Astrocyte (in vitro differentiated cells and primary cell): ENCODE data around the gene ZNF70.

Experiments used
- EZH2 ChIP-seq: IDR thresholded peaks from 2 replicates; pipeline ENCODE4 v1.6.1; 2012; ENCODE audit warnings: mild to moderate bottlenecking, low read length, inconsistent platforms; ENCODE audit not compliant: insufficient read depth
- TF ChIP-seq, protein P1 (sequence below): IDR thresholded peaks from 2 replicates; pipeline ENCODE4 v1.5.1; 2011; ENCODE audit warnings: low read depth, mild to moderate bottlenecking, inconsistent platforms, low read length, moderate library complexity; ENCODE audit not compliant: insufficient read depth

DNA sequence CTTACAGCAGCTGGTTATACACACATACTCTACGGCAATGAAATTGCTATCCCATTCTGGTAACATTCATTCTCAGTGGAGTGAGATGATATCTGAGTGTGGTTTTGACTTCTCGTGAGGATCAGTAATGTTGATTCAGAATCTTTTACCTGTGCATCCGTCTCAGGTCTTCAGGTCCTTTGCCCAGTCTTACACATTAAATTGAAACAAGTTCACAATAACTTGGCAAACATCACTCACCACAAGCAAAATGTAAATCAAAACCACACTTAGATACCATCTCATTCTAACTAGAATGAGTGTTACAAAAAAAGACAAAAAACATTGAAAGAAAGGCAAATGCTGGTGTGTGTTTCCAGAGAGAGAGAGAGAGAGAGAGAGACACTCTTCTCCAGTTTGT lies 46.1 kb downstream of the ZNF70 start:
- TF ChIP-seq, protein P1, sequence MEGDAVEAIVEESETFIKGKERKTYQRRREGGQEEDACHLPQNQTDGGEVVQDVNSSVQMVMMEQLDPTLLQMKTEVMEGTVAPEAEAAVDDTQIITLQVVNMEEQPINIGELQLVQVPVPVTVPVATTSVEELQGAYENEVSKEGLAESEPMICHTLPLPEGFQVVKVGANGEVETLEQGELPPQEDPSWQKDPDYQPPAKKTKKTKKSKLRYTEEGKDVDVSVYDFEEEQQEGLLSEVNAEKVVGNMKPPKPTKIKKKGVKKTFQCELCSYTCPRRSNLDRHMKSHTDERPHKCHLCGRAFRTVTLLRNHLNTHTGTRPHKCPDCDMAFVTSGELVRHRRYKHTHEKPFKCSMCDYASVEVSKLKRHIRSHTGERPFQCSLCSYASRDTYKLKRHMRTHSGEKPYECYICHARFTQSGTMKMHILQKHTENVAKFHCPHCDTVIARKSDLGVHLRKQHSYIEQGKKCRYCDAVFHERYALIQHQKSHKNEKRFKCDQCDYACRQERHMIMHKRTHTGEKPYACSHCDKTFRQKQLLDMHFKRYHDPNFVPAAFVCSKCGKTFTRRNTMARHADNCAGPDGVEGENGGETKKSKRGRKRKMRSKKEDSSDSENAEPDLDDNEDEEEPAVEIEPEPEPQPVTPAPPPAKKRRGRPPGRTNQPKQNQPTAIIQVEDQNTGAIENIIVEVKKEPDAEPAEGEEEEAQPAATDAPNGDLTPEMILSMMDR: no peak
- no peak for TF ChIP-seq EZH2
